HL-60 (cell line): ENCODE results near the gene CEP112.

ENCODE experiments used
- DNase-seq, 2 experiments: peaks; one replicate each; pipeline ENCODE4 v3.0.0-alpha.2; 2010 to 2020; ENCODE audit warnings: low read depth in 1 of 2, low spot score in 1 of 2
- H3K27ac ChIP-seq: fragments of 250-450 bp; sonication (Bioruptor Pico); replicated peaks from 2 replicates; pipeline ENCODE4 v1.5.1; 2020; ENCODE audit warnings: mild to moderate bottlenecking, moderate library complexity
- H3K27me3 ChIP-seq: fragments of 250-450 bp; sonication (Bioruptor Pico); 2 replicates; pipeline ENCODE4 v1.5.1; 2021; ENCODE audit warnings: mild to moderate bottlenecking, moderate library complexity; ENCODE audit not compliant: insufficient read depth, poor library complexity, severe bottlenecking
- H3K4me3 ChIP-seq: replicated peaks from 2 replicates; pipeline ENCODE4 v1.5.1; 2011; ENCODE audit warnings: mild to moderate bottlenecking, control low read depth, low read length; ENCODE audit not compliant: insufficient read depth
- CTCF ChIP-seq: IDR thresholded peaks from one replicate; pipeline ENCODE4 v1.5.1; 2011; ENCODE audit warnings: low read length, control low read depth, inconsistent platforms; ENCODE audit not compliant: insufficient read depth
- GABPA ChIP-seq: IDR thresholded peaks from 2 replicates; pipeline ENCODE4 v1.6.1; 2012; ENCODE audit warnings: low read depth
- POLR2AphosphoS5 ChIP-seq: IDR thresholded peaks from 2 replicates; pipeline ENCODE4 v1.6.1; 2012; ENCODE audit warnings: low read depth
- REST ChIP-seq: IDR thresholded peaks from 2 replicates; pipeline ENCODE4 v1.6.1; 2012; ENCODE audit warnings: low read depth; ENCODE audit not compliant: insufficient replicate concordance
- SPI1 ChIP-seq: IDR thresholded peaks from 2 replicates; pipeline ENCODE4 v1.6.1; 2012; ENCODE audit warnings: low read depth, mild to moderate bottlenecking, borderline replicate concordance

Gene CEP112

DNA sequence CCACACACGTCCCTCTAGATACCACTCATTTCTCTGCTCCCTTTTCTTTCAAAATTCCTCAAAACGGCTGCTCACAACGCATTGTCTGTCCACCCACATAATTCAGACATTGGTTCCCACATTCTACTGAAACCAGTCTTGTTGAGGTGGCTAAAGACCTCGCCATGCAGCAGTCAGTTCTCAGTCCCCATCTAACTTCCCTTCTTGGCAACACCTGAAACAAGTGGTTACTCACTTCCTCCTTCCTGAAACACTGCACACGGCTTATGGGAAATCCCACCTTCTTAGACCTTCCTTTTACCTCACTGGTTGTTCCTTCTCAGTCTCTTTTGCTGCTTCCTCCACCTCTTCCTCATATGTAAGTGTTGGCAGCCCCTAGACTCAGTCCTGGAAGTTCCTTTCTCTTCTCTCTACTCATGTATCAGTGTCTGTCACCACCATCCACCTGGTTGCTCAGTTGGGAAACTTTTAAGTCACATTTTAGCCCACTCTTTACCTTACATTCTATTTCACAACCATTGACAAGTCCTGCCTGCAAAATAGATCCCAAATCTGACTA lies 277.1 kb downstream of the CEP112 start:
- Histone ChIP-seq H3K27ac (no peak overlapping the region), H3K27me3 (no peaks in the 10 kb centered on the region), H3K4me3 (no peak overlapping the region)
- TF ChIP-seq CTCF (no peak), SPI1 (no peak), POLR2AphosphoS5 (no peak), REST (no peak), GABPA (no peak)
- DNase-seq = no peak

- no peak for DNase-seq
- Histone ChIP-seq H3K4me3 (no peak overlapping the region), H3K27me3 (no peaks in the 10 kb centered on the region), H3K27ac (no peak overlapping the region)
- no peak for TF ChIP-seq CTCF
Measured at GRCh38 chr17:65913326-65913850, 278.5 kb downstream of the CEP112 start.

- H3K4me3 ChIP-seq = no peak overlapping the region
- TF ChIP-seq CTCF (no peak), POLR2AphosphoS5 (no peak), REST (no peak), GABPA (no peak), SPI1 (no peak)
- H3K27ac ChIP-seq = no peak overlapping the region
Measured at GRCh38 chr17:65910836-65911235, 281.1 kb downstream of the CEP112 start.

GRCh38 chr17:65902831-65903522 lies 289.0 kb downstream of the CEP112 start:
- no peak overlapping the region for H3K4me3 ChIP-seq
- H3K27me3 ChIP-seq = no peaks in the 10 kb centered on the region
- TF ChIP-seq GABPA (no peak), SPI1 (no peak), POLR2AphosphoS5 (no peak), CTCF (no peak), REST (no peak)
- no peak for DNase-seq
- H3K27ac ChIP-seq = no peak overlapping the region

More at GRCh38 chr17:65910836-65911235, 281.1 kb downstream of the CEP112 start:
- H3K27me3 ChIP-seq = no peaks in the 10 kb centered on the region
- DNase-seq = no peak
